Right lobe of liver (tissue), 4 donors: ENCODE data around the gene CNPY1.

Source experiments
- POLR2A ChIP-seq: fragments of 450-650 bp; IDR thresholded peaks from one replicate; pipeline ENCODE4 v1.6.1; 2017; ENCODE audit warnings: antibody characterized with exemption, mild to moderate bottlenecking
- TF ChIP-seq, protein P1 (sequence below), 4 donors: fragments of 200-600 bp in 3 of 4; fragments of 450-650 bp in 1 of 4; IDR thresholded peaks; one replicate each; pipeline versions ENCODE4 v1.5.1 to v1.8.0; 2016 to 2022; ENCODE audit warnings: antibody characterized with exemption in 4 of 4, mild to moderate bottlenecking in 2 of 4
- donor health status: DM: no; HTN: no; CAD: no.
- donor health status: DM: no; HTN: no; CAD: no.
- donor health status: DM: no; HTN: yes; CAD: no.

DNA sequence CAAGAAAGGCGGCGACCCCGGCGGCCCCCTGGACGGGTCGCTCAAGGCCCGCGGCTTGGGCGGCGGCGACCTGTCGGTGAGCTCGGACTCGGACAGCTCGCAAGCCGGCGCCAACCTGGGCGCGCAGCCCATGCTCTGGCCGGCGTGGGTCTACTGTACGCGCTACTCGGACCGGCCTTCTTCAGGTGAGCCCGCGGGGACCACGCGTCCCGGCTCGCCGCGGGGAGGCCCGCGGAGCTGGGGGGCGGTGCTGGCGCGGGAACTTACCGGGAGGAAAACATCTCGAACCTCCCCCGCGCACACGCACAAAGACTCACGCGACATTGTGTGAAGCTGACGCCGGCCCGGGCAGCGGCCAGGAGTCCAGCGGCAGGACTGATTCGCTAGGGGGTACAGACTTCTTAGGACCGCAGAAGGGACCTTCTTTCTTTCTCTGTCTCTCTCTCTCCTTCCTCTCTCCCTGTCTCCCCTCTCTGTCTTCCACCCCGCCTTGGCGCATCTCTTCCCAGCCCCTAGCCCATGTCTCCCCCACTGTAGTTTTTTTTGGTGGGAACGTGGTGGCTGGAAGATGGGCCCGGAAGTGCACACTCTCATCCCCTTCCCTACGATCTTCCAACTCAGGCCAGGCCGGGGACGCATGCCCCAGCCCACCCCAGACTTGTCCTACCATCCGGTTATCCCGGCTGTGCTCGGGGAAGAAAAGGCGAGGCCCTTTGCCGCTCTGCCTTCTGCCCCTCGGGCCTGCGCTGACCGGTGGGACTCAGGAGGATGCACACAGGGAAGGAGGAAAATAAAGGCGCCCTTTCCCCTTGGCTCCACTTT lies 87.3 kb downstream of the CNPY1 start:
- TF ChIP-seq, protein P1, sequence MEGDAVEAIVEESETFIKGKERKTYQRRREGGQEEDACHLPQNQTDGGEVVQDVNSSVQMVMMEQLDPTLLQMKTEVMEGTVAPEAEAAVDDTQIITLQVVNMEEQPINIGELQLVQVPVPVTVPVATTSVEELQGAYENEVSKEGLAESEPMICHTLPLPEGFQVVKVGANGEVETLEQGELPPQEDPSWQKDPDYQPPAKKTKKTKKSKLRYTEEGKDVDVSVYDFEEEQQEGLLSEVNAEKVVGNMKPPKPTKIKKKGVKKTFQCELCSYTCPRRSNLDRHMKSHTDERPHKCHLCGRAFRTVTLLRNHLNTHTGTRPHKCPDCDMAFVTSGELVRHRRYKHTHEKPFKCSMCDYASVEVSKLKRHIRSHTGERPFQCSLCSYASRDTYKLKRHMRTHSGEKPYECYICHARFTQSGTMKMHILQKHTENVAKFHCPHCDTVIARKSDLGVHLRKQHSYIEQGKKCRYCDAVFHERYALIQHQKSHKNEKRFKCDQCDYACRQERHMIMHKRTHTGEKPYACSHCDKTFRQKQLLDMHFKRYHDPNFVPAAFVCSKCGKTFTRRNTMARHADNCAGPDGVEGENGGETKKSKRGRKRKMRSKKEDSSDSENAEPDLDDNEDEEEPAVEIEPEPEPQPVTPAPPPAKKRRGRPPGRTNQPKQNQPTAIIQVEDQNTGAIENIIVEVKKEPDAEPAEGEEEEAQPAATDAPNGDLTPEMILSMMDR (IDR thresholded peaks at IDR 0.05) = no peak
- no peak for TF ChIP-seq POLR2A
